SK-N-MC (cell line): ENCODE data around the gene MAGI1.

Experiments used
- EZH2 ChIP-seq: fragments of 200-600 bp; sonication (generic); IDR thresholded peaks from one replicate; pipeline ENCODE4 v1.6.1; 2017; ENCODE audit warnings: antibody characterized with exemption
- FOXP2 ChIP-seq: optimal IDR thresholded peaks from 2 replicates; pipeline ENCODE3; 2011; ENCODE audit warnings: mild to moderate bottlenecking, moderate library complexity; ENCODE audit not compliant: insufficient read depth; ENCODE audit errors: extremely low read length, control extremely low read depth
- POLR2AphosphoS5 ChIP-seq: IDR thresholded peaks from 2 replicates; pipeline ENCODE4 v1.6.1; 2012; ENCODE audit warnings: mild to moderate bottlenecking, low read depth, low read length, borderline replicate concordance

- no peak for TF ChIP-seq EZH2
- no peak for TF ChIP-seq POLR2AphosphoS5
- no peak for TF ChIP-seq FOXP2
Measured at GRCh38 chr3:65843732-65844131, 195.0 kb downstream of the MAGI1 start.
